ENCODE results near the gene MAP3K5.
"Not testable (repeated sequence)": the region's sequence is repeated elsewhere in the genome, so short reads cannot be mapped to it uniquely, and the experiment has no call there.

MAP3K5 gene

GRCh38 chr6:136599329-136600011 lies 192.8 kb downstream of the MAP3K5 start:
- DNase-seq = peak; percentile 77

DNA sequence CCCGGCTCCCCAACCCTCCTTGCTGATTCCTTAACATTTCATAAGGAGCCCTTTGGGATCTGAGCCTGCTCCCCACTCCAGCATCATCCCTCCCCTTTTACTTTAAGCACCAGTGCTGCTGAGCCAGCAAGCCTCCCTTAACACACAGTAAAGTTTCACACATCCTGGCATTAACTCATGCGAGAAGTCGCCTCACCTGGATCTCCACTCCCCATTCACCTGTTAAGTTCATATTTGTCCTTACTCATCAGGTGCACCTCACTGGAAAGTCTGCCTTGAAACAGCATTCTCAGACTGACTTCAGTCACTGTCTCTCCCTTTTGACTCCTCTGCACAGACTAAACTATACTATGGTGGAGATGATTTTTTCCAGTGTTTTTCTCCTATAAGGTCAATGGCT lies 194.2 kb downstream of the MAP3K5 start:
- DNase-seq = no peak

- DNase-seq = no peak
These were observed 197.6 kb downstream of the MAP3K5 start for GRCh38 chr6:136594671-136595070.

DNA sequence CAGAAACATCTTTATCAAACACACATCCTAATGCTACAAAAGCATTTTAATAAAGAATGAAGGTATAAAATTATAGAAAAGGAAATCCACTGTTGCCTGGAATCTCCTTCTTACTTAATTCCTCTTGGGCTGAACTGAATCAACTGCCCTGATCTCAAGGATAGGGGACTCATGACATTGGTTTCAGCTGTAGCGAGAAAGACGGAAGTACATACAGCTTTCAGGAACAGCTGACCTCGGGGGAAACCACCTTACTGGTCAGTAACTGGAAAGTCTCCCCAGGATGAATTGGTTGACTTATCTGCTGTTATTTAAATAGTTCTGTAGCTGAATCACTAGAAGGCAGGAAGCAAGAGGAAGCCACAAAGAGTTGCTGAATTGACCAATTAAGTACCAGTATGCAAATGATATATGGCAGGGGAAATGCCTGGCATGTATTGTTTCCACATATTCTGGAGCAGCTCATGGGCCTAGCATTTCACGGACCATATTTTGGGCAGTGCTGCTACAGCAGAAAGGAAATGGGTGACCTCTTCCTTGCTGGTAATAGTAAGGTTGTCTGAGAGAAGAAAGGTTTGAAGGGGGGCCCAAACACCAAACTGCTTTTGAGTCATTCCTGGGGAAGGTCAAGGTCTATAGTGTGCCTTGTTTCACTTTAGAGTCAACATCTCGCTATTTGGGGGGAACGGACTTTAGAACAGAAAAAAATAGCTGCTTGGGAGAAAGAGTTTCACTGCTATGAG lies 198.4 kb downstream of the MAP3K5 start:
- DNase-seq = peak; percentile 97

DNA sequence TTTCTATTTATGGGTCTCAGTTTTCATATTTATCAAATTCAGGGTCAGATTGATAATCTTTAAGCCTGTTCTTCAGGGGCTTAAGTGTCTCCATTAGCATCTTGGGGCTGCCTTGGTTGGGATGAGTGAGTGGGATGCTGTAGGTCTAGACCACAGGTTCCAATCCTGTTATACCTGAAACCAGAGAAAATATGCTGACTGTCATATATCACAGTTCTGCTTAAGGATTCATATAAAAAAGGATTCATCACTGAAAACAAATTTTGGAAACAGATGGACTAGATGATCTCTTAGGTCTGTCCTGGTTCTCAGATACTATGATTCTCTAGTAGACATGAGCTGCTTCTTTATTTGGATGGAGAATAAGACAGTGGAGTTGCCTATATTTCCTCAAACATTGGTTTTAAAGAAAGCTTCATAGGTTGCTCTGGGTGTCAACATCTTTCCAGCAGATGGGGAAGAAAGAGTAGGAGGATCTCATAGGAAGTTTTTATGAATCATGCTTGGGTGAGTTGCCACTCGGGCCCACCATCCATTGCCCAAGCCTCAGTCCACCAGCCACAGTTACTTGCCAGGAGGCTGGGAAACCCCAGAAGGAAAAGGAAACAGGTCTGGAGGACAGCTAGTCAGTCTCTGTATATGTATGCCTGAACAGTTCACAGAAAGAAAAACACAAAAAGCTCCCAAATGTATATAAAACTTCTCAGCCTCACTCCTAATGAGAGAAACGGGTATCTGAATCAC lies 199.2 kb downstream of the MAP3K5 start:
- DNase-seq = peak; percentile 60

DNA sequence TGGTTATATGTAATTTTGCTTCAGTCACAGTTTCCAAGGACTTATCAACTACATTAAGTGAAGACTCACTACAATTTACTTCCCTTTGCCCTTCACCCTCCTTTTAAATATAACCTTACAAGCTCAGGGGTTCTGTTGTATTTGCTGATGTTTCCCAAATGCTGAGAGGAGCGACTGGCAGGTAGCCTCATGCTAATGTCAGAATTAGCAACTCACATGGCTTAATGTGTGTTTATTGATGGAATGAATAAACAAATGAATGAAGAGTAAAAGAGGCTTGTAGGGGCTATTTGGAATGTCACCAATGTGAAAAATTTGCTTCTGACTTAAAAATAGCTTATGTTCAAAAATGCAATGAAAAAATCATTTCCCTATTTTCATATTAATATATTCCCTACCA lies 200.7 kb downstream of the MAP3K5 start:
- no peak for DNase-seq

DNA sequence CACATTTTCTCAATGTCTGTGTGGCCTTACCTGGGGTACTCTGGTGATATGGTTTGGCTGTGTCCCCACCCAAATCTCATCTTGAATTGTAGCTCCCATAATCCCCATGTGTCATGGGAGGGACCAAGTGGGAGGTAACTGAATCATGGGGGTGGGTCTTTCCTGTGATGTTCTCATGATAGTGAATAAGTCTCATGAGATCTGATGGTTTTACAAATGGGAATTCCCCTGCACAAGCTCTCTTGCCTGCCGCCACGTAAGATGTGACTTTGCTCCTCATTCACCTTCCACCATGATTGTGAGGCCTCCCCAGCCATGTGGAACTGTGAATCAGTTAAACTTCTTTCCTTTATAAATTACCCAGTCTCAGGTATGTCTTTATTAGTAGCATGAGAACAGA lies 201.4 kb downstream of the MAP3K5 start:
- not testable (repeated sequence) for DNase-seq

- DNase-seq = no peak
These were observed 204.8 kb downstream of the MAP3K5 start for GRCh38 chr6:136587527-136587926.

DNA sequence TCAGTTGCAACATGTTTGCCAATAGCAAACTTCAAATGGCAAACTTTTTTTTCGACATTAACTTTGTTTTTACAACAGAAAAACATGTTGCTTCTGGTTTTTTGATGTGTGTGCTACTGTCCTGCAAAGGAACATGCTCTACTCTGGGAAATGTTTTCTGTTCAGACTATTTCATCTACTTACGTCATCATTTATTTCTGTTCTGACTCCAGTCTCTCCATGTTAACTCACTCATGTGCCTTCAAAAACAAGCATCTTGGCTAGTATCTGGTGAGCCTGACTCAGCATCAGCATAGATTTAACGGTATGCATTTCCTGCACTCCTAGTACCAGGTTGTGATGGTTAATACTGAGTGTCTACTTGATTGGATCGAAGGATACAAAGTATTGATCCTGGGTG lies 206.0 kb downstream of the MAP3K5 start:
- peak; percentile 93 for DNase-seq

DNA sequence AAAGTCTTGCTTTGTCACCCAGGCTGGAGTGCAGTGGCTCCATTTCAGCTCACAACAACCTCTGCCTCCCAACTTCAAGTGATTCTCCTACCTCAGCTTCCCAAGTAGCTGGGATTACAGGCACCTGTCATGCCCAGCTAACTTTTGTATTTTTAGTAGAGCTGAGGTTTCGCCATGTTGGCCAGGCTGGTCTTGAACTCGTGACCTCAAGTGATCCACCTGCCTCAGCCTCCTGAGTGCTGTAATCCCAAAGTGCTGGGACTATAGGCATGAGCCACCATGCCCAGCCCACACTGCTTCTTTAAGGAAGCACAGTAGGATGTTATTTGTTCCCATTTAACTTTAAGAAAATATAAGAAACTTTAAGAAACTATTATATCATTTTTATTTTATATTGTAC lies 206.8 kb downstream of the MAP3K5 start:
- not testable (repeated sequence) for DNase-seq

- not testable (repeated sequence) for DNase-seq
These were observed 208.0 kb downstream of the MAP3K5 start for GRCh38 chr6:136584290-136584689.

DNA sequence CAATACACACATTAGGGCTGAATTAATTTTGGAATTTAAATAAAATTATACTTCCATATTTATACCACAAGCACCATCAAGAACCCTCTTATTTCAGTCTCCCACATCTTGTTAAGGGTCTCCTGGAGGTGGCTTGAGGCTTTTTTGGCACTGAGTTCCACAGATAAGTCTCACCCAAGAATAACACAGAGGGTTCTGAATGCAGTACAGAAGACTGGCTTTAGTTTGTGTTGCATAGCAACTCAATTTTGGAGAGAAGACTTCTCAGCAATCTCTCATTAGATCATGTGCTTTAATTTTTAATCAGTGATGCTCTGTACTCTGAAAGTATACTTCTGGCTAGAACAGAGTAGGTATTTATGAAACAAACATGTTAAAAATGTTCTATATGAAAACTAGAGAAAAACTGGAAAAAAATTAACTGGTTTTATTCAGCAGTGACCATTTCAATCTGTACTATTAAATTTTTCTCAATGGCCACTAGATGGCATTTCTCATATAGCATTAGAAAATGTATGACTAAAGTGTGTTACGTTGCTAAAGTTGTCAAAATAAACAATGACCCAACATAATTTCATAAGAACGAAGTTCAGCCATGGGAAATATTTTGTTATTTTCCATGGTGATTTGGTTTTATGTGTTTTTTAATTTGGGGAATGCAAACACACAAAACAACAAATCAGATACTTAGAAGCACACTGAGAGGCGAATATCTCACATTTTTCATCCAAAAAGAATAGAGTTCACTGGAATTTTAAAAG lies 209.4 kb downstream of the MAP3K5 start:
- peak; percentile 67 for DNase-seq

- DNase-seq = no peak
These were observed 212.5 kb downstream of the MAP3K5 start for GRCh38 chr6:136579800-136580199.

GRCh38 chr6:136576821-136577220 lies 215.5 kb downstream of the MAP3K5 start:
- no peak for DNase-seq

- DNase-seq = no peak
These were observed 220.8 kb downstream of the MAP3K5 start for GRCh38 chr6:136571496-136571895.

DNA sequence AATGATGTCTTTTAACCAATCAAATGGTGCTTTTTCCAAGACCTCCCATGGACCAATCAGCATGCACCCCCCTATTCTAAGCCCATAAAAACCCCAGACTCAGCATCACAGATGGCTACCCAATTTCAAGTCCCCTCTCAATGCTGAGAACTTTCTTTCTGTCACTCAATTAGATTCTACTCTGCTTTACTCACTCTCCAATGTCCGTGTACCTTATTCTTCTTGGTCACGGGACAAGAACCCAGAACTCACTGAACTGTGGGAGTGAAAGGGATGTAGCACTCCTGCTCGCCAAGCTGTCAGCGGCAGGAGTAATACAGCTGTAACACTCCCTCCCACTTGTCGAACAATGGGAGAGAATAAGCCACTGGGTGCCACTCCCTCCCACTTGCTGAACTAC lies 221.2 kb downstream of the MAP3K5 start:
- no peak for DNase-seq

GRCh38 chr6:136568129-136568528 lies 224.1 kb downstream of the MAP3K5 start:
- DNase-seq = no peak

- no peak for DNase-seq
These were observed 224.6 kb downstream of the MAP3K5 start for GRCh38 chr6:136567688-136568087.

DNA sequence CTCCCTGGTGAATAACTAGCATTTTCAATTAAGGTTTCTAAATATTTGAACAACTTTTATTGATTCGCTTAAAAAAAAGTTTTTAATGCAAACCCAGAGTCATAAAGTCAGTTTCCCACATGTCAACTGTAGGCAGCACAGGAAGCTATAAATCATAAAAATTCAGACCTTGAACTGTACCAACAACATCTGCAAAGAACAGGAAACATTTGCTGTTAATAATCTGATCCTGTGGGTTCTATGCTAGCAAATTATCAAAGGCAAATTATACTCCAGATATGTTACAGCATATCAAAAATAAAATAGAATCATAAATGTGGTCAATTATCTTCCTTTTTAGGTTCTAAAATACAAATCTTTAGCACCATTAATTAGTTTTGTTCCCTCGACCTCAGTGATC lies 225.4 kb downstream of the MAP3K5 start:
- no peak for DNase-seq

- DNase-seq = no peak
These were observed 226.2 kb downstream of the MAP3K5 start for GRCh38 chr6:136566007-136566487.

- no peak for DNase-seq
These were observed 228.1 kb downstream of the MAP3K5 start for GRCh38 chr6:136564180-136564579.

DNA sequence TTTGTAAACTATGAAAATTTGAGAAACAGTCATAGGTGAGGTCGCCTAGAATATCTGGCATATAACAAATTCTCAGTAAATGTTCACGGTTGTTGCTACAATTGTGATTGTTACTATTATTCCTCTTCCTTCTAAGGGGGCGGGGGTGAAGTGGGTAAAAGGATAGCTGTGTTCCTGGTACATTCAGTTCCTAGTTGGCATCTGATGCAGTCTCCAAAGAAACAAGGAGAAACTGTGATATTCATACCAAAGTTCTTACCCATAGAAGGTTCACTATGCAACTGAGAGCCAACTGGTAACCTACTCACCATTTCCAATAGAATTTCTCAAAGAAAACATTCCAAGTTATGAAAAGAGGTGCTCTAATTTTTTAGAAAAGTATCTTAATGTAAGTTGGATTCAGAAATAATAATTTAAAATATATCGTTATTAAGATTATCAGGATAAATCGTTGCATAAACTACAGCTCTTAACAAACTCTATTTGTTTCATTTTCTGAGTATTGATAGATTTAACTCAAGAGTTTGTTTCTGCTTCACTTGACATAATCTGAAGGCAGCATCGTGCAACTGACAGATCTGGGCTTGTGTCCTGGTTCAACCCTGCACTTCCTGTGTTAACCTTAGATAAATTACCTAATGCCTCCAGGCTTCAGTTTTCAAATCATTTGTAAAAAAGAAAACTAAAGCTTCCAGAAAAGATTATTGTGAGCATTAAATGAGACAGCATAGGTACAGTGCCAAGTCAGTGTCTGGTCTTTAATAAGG lies 228.7 kb downstream of the MAP3K5 start:
- no peak for DNase-seq
